GM19467 (cell line): ENCODE results near the gene PI4K2B.
"Not testable (repeated sequence)": the region's sequence is repeated elsewhere in the genome, so short reads cannot be mapped to it uniquely, and the experiment has no call there.

Experiments used
- ATAC-seq: cut with Tn5 transposase; IDR thresholded peaks from one replicate; pipeline ENCODE4 v1.9.1; 2021; ENCODE audit warnings: mild to moderate bottlenecking, moderate library complexity; ENCODE audit not compliant: unreplicated experiment

The PI4K2B gene

GRCh38 chr4:25233737-25234389 lies at the start of gene PI4K2B:
Gene PI4K2B (plus strand): TSS chr4:25234033. CDS start chr4:25234164, 131 bp downstream.
- peak; percentile 68 for ATAC-seq

GRCh38 chr4:25184056-25184455 lies 49.8 kb upstream of the PI4K2B start:
- ATAC-seq, result no peak

GRCh38 chr4:25190407-25190806 lies 43.4 kb upstream of the PI4K2B start:
- no peak for ATAC-seq

- no peak for ATAC-seq
These were observed 35.1 kb upstream of the PI4K2B start for GRCh38 chr4:25198713-25199112.

GRCh38 chr4:25207997-25208396 lies 25.8 kb upstream of the PI4K2B start:
- ATAC-seq, result no peak

- no peak for ATAC-seq
These were observed 24.1 kb upstream of the PI4K2B start for GRCh38 chr4:25209702-25210101.

GRCh38 chr4:25211721-25212120 lies 22.1 kb upstream of the PI4K2B start:
- ATAC-seq, result no peak

GRCh38 chr4:25212822-25213221 lies 21.0 kb upstream of the PI4K2B start:
- ATAC-seq, result no peak

GRCh38 chr4:25213347-25213979 lies 20.4 kb upstream of the PI4K2B start:
- ATAC-seq, result no peak

GRCh38 chr4:25214750-25215149 lies 19.1 kb upstream of the PI4K2B start:
- ATAC-seq, result not testable (repeated sequence)

GRCh38 chr4:25215511-25215910 lies 18.3 kb upstream of the PI4K2B start:
- no peak for ATAC-seq

GRCh38 chr4:25221377-25221776 lies 12.5 kb upstream of the PI4K2B start:
- no peak for ATAC-seq

- no peak for ATAC-seq
These were observed 9.9 kb upstream of the PI4K2B start for GRCh38 chr4:25223802-25224375.

GRCh38 chr4:25229804-25230203 lies 4.0 kb upstream of the PI4K2B start:
- ATAC-seq, result no peak

- ATAC-seq, result no peak
These were observed 639 bp upstream of the PI4K2B start for GRCh38 chr4:25233194-25233593.

- peak; percentile 59 for ATAC-seq
These were observed 847 bp downstream of the PI4K2B start for GRCh38 chr4:25234390-25235370.

GRCh38 chr4:25235401-25235800 lies 1.6 kb downstream of the PI4K2B start:
- ATAC-seq, result no peak

GRCh38 chr4:25236030-25236429 lies 2.2 kb downstream of the PI4K2B start:
- not testable (repeated sequence) for ATAC-seq

GRCh38 chr4:25236971-25237370 lies 3.1 kb downstream of the PI4K2B start:
- ATAC-seq, result no peak

GRCh38 chr4:25238052-25238451 lies 4.2 kb downstream of the PI4K2B start:
- ATAC-seq, result no peak

GRCh38 chr4:25239528-25239927 lies 5.7 kb downstream of the PI4K2B start:
- not testable (repeated sequence) for ATAC-seq
